GM12878 (cell line): ENCODE measurements around the gene MCM9. TPM values are rescaled to one million over a fixed set of nuclear protein-coding genes. Genes with fewer than 3 reads are reported as not detected.

ENCODE experiments used
- ATAC-seq: fragments of 200-7000 bp; cut with Tn5 transposase; 3 replicates; pipeline ENCODE4 v1.9.1; 2020; ENCODE audit warnings: mild to moderate bottlenecking, moderate library complexity
- BruUV-seq: library from RNA; stranded (reverse); fragments of 400-500 nt; replicated peaks from 2 replicates; lab custom pipeline; 2021; lab: Mats Ljungman, UMichigan
- CTCF ChIA-PET: fragments of 300-600 bp; sonication (Branson Sonifier 250); formaldehyde crosslinking; extraction: SDS; loops from one replicate; lab custom pipeline; 2021; ENCODE audit warnings: inconsistent platforms; lab: Yijun Ruan, JAX
- POLR2A ChIA-PET: fragments of 350-600 bp; formaldehyde crosslinking; extraction: SDS; loops from one replicate; lab custom pipeline; 2021; ENCODE audit warnings: inconsistent platforms; lab: Charles Lee
- RAD21 ChIA-PET: fragments of 300-600 bp; sonication (Branson Sonifier 250); formaldehyde crosslinking; loops from one replicate; lab custom pipeline; 2023; ENCODE audit warnings: antibody characterized with exemption; ENCODE audit not compliant: unreplicated experiment; lab: Charles Lee
- SMC1A ChIA-PET: fragments of 300-600 bp; sonication (Branson Sonifier 250); formaldehyde crosslinking; loops from one replicate; lab custom pipeline; 2023; ENCODE audit not compliant: unreplicated experiment, uncharacterized antibody; lab: Charles Lee
- DNase-seq: peaks from one replicate; pipeline ENCODE4 v3.0.0-alpha.2; 2011; ENCODE audit warnings: low read depth, low spot score
- FAIRE-seq: peaks from 3 replicates; lab custom pipeline; 2011; peaks lifted over from hg19 to GRCh38; lab: Jason Lieb, UNC
- H2AFZ ChIP-seq: 2 replicates; pipeline ENCODE4 v1.6.0; 2011; ENCODE audit warnings: low read depth, low read length, control low read depth; ENCODE audit not compliant: control insufficient read depth
- H3K27ac ChIP-seq: 2 replicates; pipeline ENCODE4 v1.5.1; 2011; ENCODE audit warnings: control low read depth; ENCODE audit not compliant: control insufficient read depth, insufficient read depth
- H3K27me3 ChIP-seq, 2 experiments: replicated peaks in 1 of 2; 2 replicates each; pipeline versions ENCODE4 v1.6.0 to v1.6.1; 2011; ENCODE audit warnings: low read length in 1 of 2; ENCODE audit not compliant: control insufficient read depth in 2 of 2, insufficient read depth in 2 of 2
- H3K36me3 ChIP-seq, 2 experiments: 2 replicates each; pipeline ENCODE4 v1.5.1; 2011; ENCODE audit warnings: low read length in 1 of 2; ENCODE audit not compliant: control insufficient read depth in 2 of 2, insufficient read depth in 2 of 2
- H3K4me1 ChIP-seq: 2 replicates; pipeline ENCODE4 v1.6.1; 2011; ENCODE audit warnings: mild to moderate bottlenecking, low read length, moderate library complexity, mixed read lengths; ENCODE audit not compliant: control insufficient read depth, insufficient read depth
- H3K4me2 ChIP-seq: 2 replicates; pipeline ENCODE4 v1.6.0; 2011; ENCODE audit warnings: control low read depth; ENCODE audit not compliant: control insufficient read depth, insufficient read depth
- H3K4me3 ChIP-seq: fragments of 200-600 bp; sonication (generic); 2 replicates; pipeline ENCODE4 v1.5.1; 2016
- H3K79me2 ChIP-seq: 2 replicates; pipeline ENCODE4 v1.6.0; 2011; ENCODE audit warnings: low read length; ENCODE audit not compliant: control insufficient read depth, insufficient read depth
- H3K9ac ChIP-seq: 2 replicates; pipeline ENCODE4 v1.8.0; 2011; ENCODE audit warnings: low read length, control low read depth, mixed read lengths; ENCODE audit not compliant: control insufficient read depth, insufficient read depth
- H3K9me3 ChIP-seq: replicated peaks from 3 replicates; pipeline ENCODE4 v1.5.1; 2011; ENCODE audit warnings: mild to moderate bottlenecking, low read length; ENCODE audit not compliant: control insufficient read depth, insufficient read depth
- H4K20me1 ChIP-seq: 2 replicates; pipeline ENCODE4 v1.6.0; 2011; ENCODE audit not compliant: control insufficient read depth, insufficient read depth
- NFIC ChIP-seq: IDR thresholded peaks from 2 replicates; pipeline ENCODE4 v1.6.1; 2012; ENCODE audit warnings: low read depth, mild to moderate bottlenecking, inconsistent platforms, low read length, moderate library complexity
- NR2C2 ChIP-seq: IDR thresholded peaks from 2 replicates; pipeline ENCODE4 v1.6.1; 2011; ENCODE audit warnings: borderline replicate concordance, low read depth; ENCODE audit not compliant: control insufficient read depth, insufficient read length
- RAD51 ChIP-seq: fragments of 450-650 bp; IDR thresholded peaks from 2 replicates; pipeline ENCODE4 v1.6.1; 2016; ENCODE audit warnings: moderate library complexity, mild to moderate bottlenecking, inconsistent platforms
- RCOR1 ChIP-seq: conservative IDR thresholded peaks from 2 replicates; pipeline ENCODE4 v1.6.1; 2012; ENCODE audit warnings: low read depth, low read length, improper control_type of control experiment
- SMC3 ChIP-seq: IDR thresholded peaks from 2 replicates; pipeline ENCODE4 v1.6.1; 2011; ENCODE audit warnings: low read length, improper control_type of control experiment, borderline replicate concordance
- TBL1XR1 ChIP-seq: IDR thresholded peaks from 2 replicates; pipeline ENCODE4 v1.6.1; 2012; ENCODE audit warnings: low read depth, low read length, improper control_type of control experiment
- TCF3 ChIP-seq: IDR thresholded peaks from 2 replicates; pipeline ENCODE4 v1.6.1; 2012; ENCODE audit warnings: low read depth, mild to moderate bottlenecking, low read length, borderline replicate concordance; ENCODE audit not compliant: insufficient read depth
- WRNIP1 ChIP-seq: IDR thresholded peaks from 2 replicates; pipeline ENCODE4 v1.6.1; 2011; ENCODE audit warnings: low read depth, low read length, improper control_type of control experiment, borderline replicate concordance
- ZBED1 ChIP-seq: IDR thresholded peaks from 2 replicates; pipeline ENCODE4 v1.6.1; 2016; ENCODE audit warnings: borderline replicate concordance
- ZNF384 ChIP-seq: IDR thresholded peaks from 2 replicates; pipeline ENCODE4 v1.6.1; 2012; ENCODE audit warnings: low read depth, mild to moderate bottlenecking, low read length, improper control_type of control experiment, borderline replicate concordance
- WGBS: methylation state at CpG from one replicate; pipeline ENCODE4 v1.1.6; 2016; ENCODE audit warnings: low lambda C conversion rate; ENCODE audit not compliant: insufficient replicate concordance, insufficient coverage; ENCODE audit errors: missing lambda C conversion rate; 5-methylcytosine and 5-hydroxymethylcytosine counted together
- in situ Hi-C: fragments of 300-500 bp; cut with MboI; formaldehyde crosslinking; loops from 9 replicates; pipeline ENCODE4 v1.14.3; 2018; ENCODE audit warnings: mixed read lengths
- intact Hi-C: fragments of 100-400 bp; cut with micrococcal nuclease; formaldehyde crosslinking; loops from one replicate; pipeline ENCODE4 v1.14.2; 2022; ENCODE audit not compliant: unreplicated experiment
- polyA plus RNA-seq, 11 experiments: library from polyadenylated mRNA; depleted of rRNA in 4 of 11; unstranded in 6 of 11; stranded (reverse) in 5 of 11; fragments of >200 nt; fragmentation: Nextera tagmentation in 4 of 11; fragmentation: Illumina TruSeq in 1 of 11; extraction: Ambion mirVana in 4 of 11; extraction: Trizol in 1 of 11; gene quantifications; 1 replicate in 1 of 11; 2 replicates in 10 of 11; pipeline versions ENCODE4 v1.2.1 to v1.2.3, GENCODE V29; 2011 to 2016; ENCODE audit warnings: inconsistent platforms in 2 of 11, missing spikeins in 2 of 11, low read depth in 1 of 11
- total RNA-seq, 4 experiments: library from RNA; depleted of rRNA in 3 of 4; stranded (reverse); fragments of >200 nt in 3 of 4; fragmentation: Illumina TruSeq in 1 of 4; extraction: Trizol in 1 of 4; gene quantifications; 2 replicates each; pipeline versions ENCODE4 v1.2.1 to v1.2.3, GENCODE V29; 2013 to 2021
- TF ChIP-seq, protein P1 (sequence below): fragments of 450-650 bp; IDR thresholded peaks from 2 replicates; pipeline ENCODE4 v1.6.1; 2017; ENCODE audit warnings: mild to moderate bottlenecking, moderate library complexity
- TF ChIP-seq, protein P2 (sequence below): fragments of 150-350 bp; IDR thresholded peaks from 2 replicates; pipeline ENCODE4 v1.6.1; 2016; ENCODE audit warnings: low read depth, low read length

MCM9 gene
- total and polyA plus RNA-seq, 10 of the 15 experiments (the other 5 are each of a cell fraction or from before 2014, with no cell fraction given), result 3.4 to 18.5 (median 9.7) TPM

DNA sequence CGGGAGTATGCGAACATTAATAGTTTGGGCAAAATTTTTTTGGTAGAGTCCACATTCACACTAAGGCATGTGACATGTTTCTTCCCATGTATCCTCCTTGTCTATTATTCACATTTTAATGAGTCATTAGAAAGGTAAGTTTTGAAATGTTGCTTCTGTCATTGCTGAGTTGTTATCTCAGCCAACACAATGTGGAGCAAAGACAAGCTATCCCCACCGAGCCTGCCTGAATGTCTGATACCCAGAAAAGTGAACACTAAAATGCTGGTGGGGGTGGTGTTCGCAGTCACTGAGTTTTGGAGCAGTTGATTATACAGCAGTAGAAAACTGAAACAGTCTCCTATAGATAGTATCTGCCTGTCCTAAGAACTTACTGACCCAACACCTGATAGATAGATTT, 109.3 kb downstream of the MCM9 start:
- Histone ChIP-seq H3K9me3 (no peaks in the 10 kb centered on the region; the same call in 2 of the 3 replicates), H3K79me2 (no peaks in the 10 kb centered on the region), H3K27me3 (no peaks in the 10 kb centered on the region), H3K27ac (no peak overlapping the region), H3K4me1 (no peaks in the 10 kb centered on the region), H2AFZ (no peak overlapping the region), H3K36me3 (peaks cover 0 to 2% of the 10 kb centered on the region in 2 experiments; a peak in 2 of 4 replicates), H3K4me3 (no peak overlapping the region), H3K4me2 (no peak overlapping the region), H3K9ac (no peak overlapping the region), H4K20me1 (no peaks in the 10 kb centered on the region)
- intact Hi-C loops, result no loop called here
- FAIRE-seq, result no peak
- WGBS, result 94% methylated on average over 4 of the region's 4 CpGs
- DNase-seq, result no peak
- RAD21 ChIA-PET, result no interaction called here
- POLR2A ChIA-PET, result no interaction called here
- no TSS peak for BruUV-seq
- CTCF ChIA-PET, result interaction anchor here (1.0 kb wide), 1 partner anchor 23 kb away, joined by 3 read pairs; no protein-coding TSS in a partner anchor
- TF ChIP-seq RCOR1 (no peak), ZBED1 (no peak), ZNF384 (no peak), TCF3 (no peak), NFIC (no peak), SMC3 (no peak), NR2C2 (no peak), WRNIP1 (no peak), TBL1XR1 (no peak), RAD51 (no peak)
- TF ChIP-seq, protein P1, sequence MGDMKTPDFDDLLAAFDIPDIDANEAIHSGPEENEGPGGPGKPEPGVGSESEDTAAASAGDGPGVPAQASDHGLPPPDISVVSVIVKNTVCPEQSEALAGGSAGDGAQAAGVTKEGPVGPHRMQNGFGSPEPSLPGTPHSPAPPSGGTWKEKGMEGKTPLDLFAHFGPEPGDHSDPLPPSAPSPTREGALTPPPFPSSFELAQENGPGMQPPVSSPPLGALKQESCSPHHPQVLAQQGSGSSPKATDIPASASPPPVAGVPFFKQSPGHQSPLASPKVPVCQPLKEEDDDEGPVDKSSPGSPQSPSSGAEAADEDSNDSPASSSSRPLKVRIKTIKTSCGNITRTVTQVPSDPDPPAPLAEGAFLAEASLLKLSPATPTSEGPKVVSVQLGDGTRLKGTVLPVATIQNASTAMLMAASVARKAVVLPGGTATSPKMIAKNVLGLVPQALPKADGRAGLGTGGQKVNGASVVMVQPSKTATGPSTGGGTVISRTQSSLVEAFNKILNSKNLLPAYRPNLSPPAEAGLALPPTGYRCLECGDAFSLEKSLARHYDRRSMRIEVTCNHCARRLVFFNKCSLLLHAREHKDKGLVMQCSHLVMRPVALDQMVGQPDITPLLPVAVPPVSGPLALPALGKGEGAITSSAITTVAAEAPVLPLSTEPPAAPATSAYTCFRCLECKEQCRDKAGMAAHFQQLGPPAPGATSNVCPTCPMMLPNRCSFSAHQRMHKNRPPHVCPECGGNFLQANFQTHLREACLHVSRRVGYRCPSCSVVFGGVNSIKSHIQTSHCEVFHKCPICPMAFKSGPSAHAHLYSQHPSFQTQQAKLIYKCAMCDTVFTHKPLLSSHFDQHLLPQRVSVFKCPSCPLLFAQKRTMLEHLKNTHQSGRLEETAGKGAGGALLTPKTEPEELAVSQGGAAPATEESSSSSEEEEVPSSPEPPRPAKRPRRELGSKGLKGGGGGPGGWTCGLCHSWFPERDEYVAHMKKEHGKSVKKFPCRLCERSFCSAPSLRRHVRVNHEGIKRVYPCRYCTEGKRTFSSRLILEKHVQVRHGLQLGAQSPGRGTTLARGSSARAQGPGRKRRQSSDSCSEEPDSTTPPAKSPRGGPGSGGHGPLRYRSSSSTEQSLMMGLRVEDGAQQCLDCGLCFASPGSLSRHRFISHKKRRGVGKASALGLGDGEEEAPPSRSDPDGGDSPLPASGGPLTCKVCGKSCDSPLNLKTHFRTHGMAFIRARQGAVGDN, result no peak
- TF ChIP-seq, protein P2, sequence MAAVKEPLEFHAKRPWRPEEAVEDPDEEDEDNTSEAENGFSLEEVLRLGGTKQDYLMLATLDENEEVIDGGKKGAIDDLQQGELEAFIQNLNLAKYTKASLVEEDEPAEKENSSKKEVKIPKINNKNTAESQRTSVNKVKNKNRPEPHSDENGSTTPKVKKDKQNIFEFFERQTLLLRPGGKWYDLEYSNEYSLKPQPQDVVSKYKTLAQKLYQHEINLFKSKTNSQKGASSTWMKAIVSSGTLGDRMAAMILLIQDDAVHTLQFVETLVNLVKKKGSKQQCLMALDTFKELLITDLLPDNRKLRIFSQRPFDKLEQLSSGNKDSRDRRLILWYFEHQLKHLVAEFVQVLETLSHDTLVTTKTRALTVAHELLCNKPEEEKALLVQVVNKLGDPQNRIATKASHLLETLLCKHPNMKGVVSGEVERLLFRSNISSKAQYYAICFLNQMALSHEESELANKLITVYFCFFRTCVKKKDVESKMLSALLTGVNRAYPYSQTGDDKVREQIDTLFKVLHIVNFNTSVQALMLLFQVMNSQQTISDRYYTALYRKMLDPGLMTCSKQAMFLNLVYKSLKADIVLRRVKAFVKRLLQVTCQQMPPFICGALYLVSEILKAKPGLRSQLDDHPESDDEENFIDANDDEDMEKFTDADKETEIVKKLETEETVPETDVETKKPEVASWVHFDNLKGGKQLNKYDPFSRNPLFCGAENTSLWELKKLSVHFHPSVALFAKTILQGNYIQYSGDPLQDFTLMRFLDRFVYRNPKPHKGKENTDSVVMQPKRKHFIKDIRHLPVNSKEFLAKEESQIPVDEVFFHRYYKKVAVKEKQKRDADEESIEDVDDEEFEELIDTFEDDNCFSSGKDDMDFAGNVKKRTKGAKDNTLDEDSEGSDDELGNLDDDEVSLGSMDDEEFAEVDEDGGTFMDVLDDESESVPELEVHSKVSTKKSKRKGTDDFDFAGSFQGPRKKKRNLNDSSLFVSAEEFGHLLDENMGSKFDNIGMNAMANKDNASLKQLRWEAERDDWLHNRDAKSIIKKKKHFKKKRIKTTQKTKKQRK, result no peak
- ATAC-seq, result no peak
- in situ Hi-C loops, result no loop called here
- SMC1A ChIA-PET, result interaction anchor here (2.0 kb wide), 1 partner anchor 260 kb away, joined by 5 read pairs; no protein-coding TSS in a partner anchor
